Stimulated activated CD8-positive, alpha-beta memory T cell treated with anti-CD3 and anti-CD28 coated beads, Interleukin-7, amount 100 ng/mL, for 4 hours (primary cell): ENCODE data around the gene PCDHGB7.
"Not testable (repeated sequence)": the region's sequence is repeated elsewhere in the genome, so short reads cannot be mapped to it uniquely, and the experiment has no call there.

Source experiments
- DNase-seq, 2 donors: peaks; one replicate each; pipeline ENCODE4 v3.0.0-alpha.2; 2020; ENCODE audit warnings: low read depth in 2 of 2

PCDHGB7 gene

GRCh38 chr5:141417494-141418172 lies at the start of gene PCDHGB7:
TSS of gene PCDHGB7 (plus strand) at chr5:141417677. CDS start at chr5:141417860, 183 bp downstream.
- DNase-seq: not testable (repeated sequence)

GRCh38 chr5:141369994-141370848 lies 47.3 kb upstream of the PCDHGB7 start, which contains the start of gene PCDHGB3:
TSS of gene PCDHGB3 (plus strand) at chr5:141370242. CDS start at chr5:141370395, 153 bp downstream.
- no peak for DNase-seq

DNA sequence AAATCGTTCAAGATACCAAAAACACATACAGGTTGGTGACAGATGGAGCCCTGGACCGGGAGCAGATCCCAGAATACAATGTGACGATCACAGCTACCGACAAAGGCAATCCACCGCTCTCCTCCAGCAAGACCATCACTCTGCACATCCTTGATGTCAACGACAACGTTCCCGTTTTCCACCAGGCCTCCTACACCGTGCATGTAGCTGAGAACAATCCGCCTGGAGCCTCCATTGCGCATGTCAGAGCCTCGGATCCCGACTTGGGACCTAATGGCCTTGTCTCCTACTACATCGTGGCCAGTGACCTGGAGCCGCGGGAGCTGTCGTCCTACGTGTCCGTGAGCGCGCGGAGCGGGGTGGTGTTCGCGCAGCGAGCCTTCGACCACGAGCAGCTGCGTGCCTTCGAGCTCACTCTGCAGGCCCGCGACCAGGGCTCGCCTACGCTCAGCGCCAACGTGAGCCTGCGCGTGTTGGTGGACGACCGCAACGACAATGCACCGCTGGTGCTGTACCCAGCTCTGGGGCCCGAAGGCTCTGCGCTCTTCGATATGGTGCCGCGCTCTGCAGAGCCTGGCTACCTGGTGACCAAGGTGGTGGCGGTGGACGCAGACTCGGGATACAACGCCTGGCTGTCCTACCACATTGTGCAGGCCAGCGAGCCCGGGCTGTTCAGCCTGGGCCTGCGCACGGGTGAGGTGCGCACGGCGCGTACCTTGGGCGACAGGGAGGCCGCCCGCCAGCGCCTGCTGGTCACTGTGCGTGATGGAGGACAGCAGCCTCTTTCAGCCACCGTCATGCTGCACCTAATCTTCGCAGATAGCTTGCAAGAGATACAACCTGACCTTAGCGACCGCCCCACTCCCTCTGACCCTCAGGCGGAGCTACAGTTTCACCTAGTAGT lies 45.7 kb upstream of the PCDHGB7 start:
- no peak for DNase-seq

- DNase-seq: no peak
These were observed 43.7 kb upstream of the PCDHGB7 start, which contains the start of gene PCDHGA6 for GRCh38 chr5:141373673-141374317. TSS of gene PCDHGA6 (plus strand) at chr5:141373891. CDS start at chr5:141374084, 193 bp downstream.

DNA sequence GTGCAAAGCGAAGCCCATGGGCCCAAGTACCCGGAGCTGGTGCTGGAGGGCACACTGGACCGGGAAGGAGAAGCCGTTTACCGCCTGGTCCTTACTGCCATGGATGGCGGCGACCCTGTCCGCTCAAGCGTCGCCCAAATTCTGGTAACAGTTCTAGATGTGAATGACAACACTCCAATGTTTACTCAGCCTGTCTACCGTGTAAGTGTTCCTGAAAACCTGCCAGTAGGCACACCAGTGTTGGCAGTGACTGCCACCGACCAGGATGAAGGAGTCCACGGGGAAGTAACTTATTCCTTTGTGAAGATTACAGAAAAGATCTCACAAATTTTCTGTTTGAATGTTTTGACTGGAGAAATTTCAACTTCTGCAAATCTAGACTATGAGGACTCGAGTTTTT lies 42.9 kb upstream of the PCDHGB7 start:
- no peak for DNase-seq

DNA sequence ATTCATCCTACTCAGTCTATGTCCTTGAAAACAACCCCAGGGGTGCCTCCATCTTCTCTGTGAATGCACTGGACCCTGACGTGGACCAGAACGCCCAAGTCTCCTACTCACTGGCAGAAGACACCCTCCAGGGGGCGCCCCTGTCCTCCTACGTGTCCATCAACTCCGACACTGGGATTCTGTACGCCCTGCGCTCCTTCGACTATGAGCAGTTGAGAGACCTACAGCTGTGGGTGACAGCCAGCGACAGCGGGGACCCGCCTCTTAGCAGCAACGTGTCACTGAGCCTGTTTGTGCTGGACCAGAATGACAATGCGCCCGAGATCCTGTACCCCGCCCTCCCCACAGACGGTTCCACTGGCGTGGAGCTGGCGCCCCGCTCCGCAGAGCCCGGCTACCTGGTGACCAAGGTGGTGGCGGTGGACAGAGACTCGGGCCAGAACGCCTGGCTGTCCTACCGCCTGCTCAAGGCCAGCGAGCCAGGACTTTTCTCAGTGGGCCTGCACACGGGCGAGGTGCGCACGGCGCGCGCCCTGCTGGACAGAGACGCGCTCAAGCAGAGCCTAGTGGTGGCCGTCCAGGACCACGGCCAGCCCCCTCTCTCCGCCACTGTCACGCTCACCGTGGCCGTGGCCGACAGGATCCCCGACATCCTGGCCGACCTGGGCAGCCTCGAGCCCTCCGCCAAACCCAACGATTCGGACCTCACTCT lies 41.9 kb upstream of the PCDHGB7 start:
- DNase-seq: not testable (repeated sequence)

- no peak for DNase-seq
These were observed 34.8 kb upstream of the PCDHGB7 start, which contains the start of gene PCDHGA7 for GRCh38 chr5:141382469-141383294. TSS of gene PCDHGA7 (plus strand) at chr5:141382742. CDS start at chr5:141382900, 158 bp downstream.

DNA sequence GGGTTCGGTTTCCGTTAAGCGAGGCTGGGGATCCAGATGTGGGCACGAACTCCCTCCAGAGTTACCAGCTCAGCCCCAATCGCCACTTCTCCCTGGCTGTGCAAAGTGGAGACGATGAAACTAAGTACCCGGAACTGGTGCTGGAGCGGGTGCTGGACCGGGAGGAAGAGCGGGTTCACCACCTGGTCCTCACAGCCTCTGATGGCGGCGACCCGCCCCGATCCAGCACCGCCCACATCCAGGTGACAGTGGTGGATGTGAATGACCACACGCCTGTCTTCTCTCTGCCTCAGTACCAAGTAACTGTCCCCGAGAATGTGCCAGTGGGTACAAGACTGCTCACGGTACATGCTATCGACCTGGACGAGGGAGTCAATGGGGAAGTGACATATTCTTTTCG lies 34.1 kb upstream of the PCDHGB7 start:
- no peak for DNase-seq

DNA sequence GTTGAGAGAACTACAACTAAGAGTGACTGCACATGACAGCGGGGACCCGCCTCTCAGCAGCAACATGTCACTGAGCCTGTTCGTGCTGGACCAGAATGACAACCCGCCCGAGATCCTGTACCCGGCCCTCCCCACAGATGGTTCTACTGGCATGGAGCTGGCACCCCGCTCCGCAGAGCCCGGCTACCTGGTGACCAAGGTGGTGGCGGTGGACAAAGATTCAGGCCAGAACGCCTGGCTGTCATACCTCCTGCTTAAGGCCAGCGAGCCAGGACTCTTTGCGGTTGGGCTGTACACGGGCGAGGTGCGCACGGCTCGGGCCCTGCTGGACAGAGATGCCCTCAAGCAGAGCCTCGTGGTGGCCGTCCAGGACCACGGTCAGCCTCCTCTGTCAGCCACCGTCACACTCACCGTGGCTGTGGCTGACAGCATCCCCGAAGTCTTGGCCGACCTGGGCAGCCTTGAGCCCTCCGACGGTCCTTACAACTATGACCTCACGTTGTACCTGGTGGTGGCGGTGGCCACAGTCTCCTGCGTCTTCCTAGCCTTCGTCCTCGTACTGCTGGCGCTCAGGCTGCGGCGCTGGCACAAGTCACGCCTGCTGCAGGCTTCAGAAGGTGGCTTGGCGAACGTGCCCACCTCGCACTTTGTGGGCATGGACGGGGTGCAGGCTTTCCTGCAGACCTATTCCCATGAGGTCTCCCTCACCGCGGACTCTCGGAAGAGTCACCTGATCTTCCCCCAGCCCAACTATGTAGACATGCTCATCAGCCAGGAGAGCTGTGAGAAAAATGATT lies 32.8 kb upstream of the PCDHGB7 start:
- DNase-seq: no peak

DNA sequence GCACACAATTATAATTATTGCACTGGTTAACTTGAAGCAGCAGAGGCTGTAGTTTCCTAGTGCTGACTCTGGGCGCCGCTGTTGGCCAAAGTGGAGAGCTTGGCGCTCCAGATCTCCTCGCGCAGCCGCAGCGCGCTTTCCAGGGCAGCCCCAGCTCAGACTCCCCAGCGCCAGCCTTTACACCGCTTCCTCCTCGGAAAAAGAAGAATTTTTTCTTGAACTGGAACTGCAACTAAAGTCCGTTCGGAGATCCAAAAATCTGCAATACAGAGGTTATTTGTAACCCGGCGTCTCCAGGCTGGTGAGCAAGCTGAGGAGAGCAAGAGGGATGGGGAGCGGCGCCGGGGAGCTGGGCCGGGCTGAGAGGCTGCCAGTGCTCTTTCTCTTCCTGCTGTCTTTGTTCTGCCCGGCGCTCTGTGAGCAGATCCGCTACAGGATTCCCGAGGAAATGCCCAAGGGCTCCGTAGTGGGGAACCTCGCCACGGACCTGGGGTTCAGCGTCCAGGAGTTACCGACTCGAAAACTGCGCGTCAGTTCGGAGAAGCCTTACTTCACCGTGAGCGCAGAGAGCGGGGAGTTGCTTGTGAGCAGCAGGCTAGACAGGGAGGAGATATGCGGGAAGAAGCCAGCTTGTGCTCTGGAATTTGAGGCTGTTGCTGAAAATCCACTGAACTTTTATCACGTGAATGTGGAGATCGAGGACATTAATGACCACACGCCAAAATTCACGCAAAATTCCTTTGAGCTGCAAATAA lies 29.7 kb upstream of the PCDHGB7 start, which contains the start of gene PCDHGB4:
Gene PCDHGB4, plus strand, starts transcription at position 142 of the 755 bp plus-strand sequence. Its CDS starts 187 bp downstream, at position 329.
- DNase-seq: not testable (repeated sequence)

DNA sequence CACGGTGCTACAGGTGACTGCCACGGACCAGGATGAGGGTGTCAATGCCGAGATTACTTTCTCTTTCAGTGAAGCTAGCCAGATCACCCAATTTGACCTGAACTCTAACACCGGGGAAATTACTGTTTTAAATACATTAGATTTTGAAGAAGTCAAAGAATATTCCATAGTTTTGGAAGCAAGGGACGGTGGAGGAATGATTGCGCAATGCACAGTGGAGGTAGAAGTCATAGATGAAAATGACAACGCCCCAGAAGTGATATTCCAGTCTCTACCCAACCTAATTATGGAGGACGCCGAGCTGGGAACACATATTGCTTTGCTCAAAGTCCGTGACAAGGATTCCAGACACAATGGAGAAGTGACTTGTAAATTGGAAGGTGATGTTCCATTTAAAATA lies 28.8 kb upstream of the PCDHGB7 start:
- no peak for DNase-seq

GRCh38 chr5:141389153-141390042 lies 28.1 kb upstream of the PCDHGB7 start:
- DNase-seq: no peak

DNA sequence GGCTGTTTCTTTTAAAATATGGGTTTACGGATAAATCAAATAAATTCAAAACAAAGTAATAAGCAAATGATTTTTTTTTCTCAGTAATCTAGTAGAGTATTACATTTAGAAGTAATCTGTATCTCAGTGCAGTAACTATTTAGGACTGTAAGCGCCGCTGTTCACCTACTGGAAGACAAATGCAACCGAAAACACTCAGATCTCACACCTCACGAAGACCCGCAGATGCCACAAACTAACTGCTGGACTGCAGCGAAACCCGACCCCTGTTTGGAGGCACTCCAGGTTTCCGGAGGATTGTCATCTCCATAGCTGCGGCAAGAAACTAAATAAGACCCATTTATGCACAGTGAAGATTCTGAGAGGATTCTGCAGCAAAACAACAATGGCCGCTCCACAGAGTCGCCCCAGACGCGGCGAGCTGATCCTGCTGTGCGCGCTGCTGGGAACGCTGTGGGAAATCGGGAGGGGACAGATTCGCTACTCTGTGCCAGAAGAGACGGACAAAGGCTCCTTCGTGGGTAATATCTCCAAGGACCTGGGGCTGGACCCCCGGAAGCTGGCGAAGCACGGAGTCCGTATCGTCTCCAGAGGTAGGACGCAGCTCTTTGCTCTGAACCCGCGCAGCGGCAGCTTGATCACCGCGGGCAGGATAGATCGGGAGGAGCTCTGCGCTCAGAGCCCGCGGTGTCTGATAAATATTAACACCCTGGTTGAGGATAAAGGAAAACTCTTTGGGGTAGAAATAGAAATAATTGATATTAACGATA lies 24.9 kb upstream of the PCDHGB7 start, which contains the start of gene PCDHGA8:
Gene PCDHGA8, plus strand, starts transcription at position 205 of the 770 bp plus-strand sequence. Its CDS starts 181 bp downstream, at position 386.
- no peak for DNase-seq

DNA sequence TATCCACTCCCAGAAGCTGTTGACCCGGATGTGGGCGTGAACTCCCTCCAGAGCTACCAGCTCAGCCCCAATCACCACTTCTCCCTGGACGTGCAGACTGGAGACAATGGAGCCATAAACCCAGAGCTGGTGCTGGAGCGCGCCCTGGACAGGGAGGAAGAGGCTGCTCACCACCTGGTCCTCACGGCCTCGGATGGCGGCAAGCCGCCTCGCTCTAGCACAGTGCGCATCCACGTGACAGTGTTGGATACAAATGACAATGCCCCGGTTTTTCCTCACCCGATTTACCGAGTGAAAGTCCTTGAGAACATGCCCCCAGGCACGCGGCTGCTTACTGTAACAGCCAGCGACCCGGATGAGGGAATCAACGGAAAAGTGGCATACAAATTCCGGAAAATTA lies 24.2 kb upstream of the PCDHGB7 start:
- DNase-seq: no peak

- DNase-seq: not testable (repeated sequence)
These were observed 22.9 kb upstream of the PCDHGB7 start for GRCh38 chr5:141394401-141395187.
